ENCODE results near the gene SFTPA1. TPM values are rescaled to one million over a fixed set of nuclear protein-coding genes. Genes with fewer than 3 reads are reported as not detected.
"Not testable (repeated sequence)": the region's sequence is repeated elsewhere in the genome, so short reads cannot be mapped to it uniquely, and the experiment has no call there.

SFTPA1 gene
- polyA plus RNA-seq, 1 of the 3 experiments (the other 2 are of a cell fraction) = not detected

DNA sequence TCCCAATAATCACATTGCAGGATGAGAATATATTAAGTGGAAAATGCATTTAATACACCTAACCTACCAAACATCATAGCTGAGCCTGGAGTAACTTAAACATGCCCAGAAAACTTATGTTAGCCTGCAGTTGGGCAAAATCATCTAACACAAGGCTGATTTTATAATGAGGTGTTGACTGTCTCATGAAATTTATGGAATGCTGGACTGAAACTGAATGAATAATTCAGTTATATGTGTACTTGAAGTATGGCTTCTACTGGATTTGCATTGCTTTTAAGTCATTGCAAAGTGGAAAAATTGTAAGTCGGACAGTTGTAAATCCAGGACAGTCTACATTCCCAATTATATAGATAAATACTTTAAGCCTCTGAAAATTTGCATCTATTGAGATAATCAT lies 5.4 kb downstream of the SFTPA1 start:
- Histone ChIP-seq H3K9me2 (no peaks in the 10 kb centered on the region), H3K4me3 (ENCODE audit: low read depth in 2 of 2, low read length in 1 of 2) (no peak overlapping the region), H2AFZ (ENCODE audit: low read depth) (no peak overlapping the region), H3K9ac (no peak overlapping the region), H3K79me2 (ENCODE audit: insufficient read depth) (no peaks in the 10 kb centered on the region), H3K4me2 (no peak overlapping the region), H3K27me3 (ENCODE audit: insufficient read depth) (peaks cover 4% of the 10 kb centered on the region; the same call in 1 of the 2 replicates), H3K36me3 (replicated peaks in 1 of 2; ENCODE audit: control insufficient read depth in 1 of 2, insufficient read depth in 2 of 2, low read length in 1 of 2) (no peaks in the 10 kb centered on the region), H3F3A (replicated peaks; ENCODE audit: insufficient read depth) (no peaks in the 10 kb centered on the region), H3K4me1 (ENCODE audit: control insufficient read depth in 1 of 2, insufficient read depth in 2 of 2, low read depth in 1 of 2, low read length in 1 of 2) (no peaks in the 10 kb centered on the region), H3K9me3 (no peaks in the 10 kb centered on the region), H4K20me1 (ENCODE audit: insufficient read depth) (no peaks in the 10 kb centered on the region), H3K27ac (ENCODE audit: low read depth in 2 of 2, low read length in 1 of 2) (no peak overlapping the region)
- DNase-seq = no peak
- POLR2A ChIA-PET = no interaction called here
- no peak for TF ChIP-seq NFIC (IDR thresholded peaks at IDR 0.05; ENCODE audit: borderline replicate concordance)
- TF ChIP-seq POLR2AphosphoS5 (IDR thresholded peaks at IDR 0.05; ENCODE audit: low read depth, low read length) = no peak
- TF ChIP-seq RXRA (IDR thresholded peaks at IDR 0.05; ENCODE audit: borderline replicate concordance, low read depth) = no peak
- TF ChIP-seq, protein P1, sequence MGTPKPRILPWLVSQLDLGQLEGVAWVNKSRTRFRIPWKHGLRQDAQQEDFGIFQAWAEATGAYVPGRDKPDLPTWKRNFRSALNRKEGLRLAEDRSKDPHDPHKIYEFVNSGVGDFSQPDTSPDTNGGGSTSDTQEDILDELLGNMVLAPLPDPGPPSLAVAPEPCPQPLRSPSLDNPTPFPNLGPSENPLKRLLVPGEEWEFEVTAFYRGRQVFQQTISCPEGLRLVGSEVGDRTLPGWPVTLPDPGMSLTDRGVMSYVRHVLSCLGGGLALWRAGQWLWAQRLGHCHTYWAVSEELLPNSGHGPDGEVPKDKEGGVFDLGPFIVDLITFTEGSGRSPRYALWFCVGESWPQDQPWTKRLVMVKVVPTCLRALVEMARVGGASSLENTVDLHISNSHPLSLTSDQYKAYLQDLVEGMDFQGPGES (IDR thresholded peaks at IDR 0.05; ENCODE audit: low read depth, low read length) = no peak
- no peak for TF ChIP-seq SMC3 (IDR thresholded peaks at IDR 0.05; ENCODE audit: low read depth, low read length)
- TF ChIP-seq MEF2A (IDR thresholded peaks at IDR 0.05; ENCODE audit: borderline replicate concordance, low read depth) = no peak
- no peak for TF ChIP-seq GATA2 (CRISPR knock-in tag; IDR thresholded peaks at IDR 0.05)
- TF ChIP-seq ELF1 (IDR thresholded peaks at IDR 0.05) = no peak
- TF ChIP-seq, protein P2, sequence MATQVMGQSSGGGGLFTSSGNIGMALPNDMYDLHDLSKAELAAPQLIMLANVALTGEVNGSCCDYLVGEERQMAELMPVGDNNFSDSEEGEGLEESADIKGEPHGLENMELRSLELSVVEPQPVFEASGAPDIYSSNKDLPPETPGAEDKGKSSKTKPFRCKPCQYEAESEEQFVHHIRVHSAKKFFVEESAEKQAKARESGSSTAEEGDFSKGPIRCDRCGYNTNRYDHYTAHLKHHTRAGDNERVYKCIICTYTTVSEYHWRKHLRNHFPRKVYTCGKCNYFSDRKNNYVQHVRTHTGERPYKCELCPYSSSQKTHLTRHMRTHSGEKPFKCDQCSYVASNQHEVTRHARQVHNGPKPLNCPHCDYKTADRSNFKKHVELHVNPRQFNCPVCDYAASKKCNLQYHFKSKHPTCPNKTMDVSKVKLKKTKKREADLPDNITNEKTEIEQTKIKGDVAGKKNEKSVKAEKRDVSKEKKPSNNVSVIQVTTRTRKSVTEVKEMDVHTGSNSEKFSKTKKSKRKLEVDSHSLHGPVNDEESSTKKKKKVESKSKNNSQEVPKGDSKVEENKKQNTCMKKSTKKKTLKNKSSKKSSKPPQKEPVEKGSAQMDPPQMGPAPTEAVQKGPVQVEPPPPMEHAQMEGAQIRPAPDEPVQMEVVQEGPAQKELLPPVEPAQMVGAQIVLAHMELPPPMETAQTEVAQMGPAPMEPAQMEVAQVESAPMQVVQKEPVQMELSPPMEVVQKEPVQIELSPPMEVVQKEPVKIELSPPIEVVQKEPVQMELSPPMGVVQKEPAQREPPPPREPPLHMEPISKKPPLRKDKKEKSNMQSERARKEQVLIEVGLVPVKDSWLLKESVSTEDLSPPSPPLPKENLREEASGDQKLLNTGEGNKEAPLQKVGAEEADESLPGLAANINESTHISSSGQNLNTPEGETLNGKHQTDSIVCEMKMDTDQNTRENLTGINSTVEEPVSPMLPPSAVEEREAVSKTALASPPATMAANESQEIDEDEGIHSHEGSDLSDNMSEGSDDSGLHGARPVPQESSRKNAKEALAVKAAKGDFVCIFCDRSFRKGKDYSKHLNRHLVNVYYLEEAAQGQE (IDR thresholded peaks at IDR 0.05; ENCODE audit: low read depth, low read length) = no peak
- no peak for TF ChIP-seq FOXJ3 (CRISPR knock-in tag; IDR thresholded peaks at IDR 0.05)
- no peak for TF ChIP-seq CHD2 (IDR thresholded peaks at IDR 0.05; ENCODE audit: low read length, partially characterized antibody)
- TF ChIP-seq RCOR1 (IDR thresholded peaks at IDR 0.05; ENCODE audit: low read length) = no peak
- TF ChIP-seq YY1 (IDR thresholded peaks at IDR 0.05; ENCODE audit: low read depth) = no peak
- TF ChIP-seq, protein P3, sequence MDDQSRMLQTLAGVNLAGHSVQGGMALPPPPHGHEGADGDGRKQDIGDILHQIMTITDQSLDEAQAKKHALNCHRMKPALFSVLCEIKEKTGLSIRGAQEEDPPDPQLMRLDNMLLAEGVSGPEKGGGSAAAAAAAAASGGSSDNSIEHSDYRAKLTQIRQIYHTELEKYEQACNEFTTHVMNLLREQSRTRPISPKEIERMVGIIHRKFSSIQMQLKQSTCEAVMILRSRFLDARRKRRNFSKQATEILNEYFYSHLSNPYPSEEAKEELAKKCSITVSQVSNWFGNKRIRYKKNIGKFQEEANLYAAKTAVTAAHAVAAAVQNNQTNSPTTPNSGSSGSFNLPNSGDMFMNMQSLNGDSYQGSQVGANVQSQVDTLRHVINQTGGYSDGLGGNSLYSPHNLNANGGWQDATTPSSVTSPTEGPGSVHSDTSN (IDR thresholded peaks at IDR 0.05) = no peak
- TF ChIP-seq TEAD4 (IDR thresholded peaks at IDR 0.05; ENCODE audit: borderline replicate concordance, insufficient read depth) = no peak
- TF ChIP-seq EZH2phosphoT487 (IDR thresholded peaks at IDR 0.05; ENCODE audit: borderline replicate concordance, low read depth) = no peak
- WGBS (ENCODE audit: low lambda C conversion rate) = 7% methylated on average over 1 of the region's 1 CpG
- CTCF ChIA-PET = no interaction called here

DNA sequence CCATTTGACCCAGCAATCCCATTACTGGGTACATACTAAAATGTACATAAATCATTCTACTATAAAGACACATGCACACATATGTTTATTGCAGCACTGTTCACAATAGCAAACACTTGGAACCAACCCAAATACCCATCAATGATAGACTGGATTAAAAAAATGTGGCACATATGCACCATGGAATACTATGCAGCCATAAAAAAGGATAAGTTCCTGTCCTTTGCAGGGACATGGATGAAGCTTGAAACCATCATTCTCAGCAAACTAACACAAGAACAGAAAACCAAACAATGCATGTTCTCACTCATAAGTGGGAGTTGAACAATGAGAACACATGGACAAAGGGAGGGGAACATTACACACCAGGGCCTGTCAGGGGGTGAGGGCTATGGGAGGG lies 12.9 kb downstream of the SFTPA1 start:
- H3K36me3 ChIP-seq (replicated peaks in 1 of 2; ENCODE audit: control insufficient read depth in 1 of 2, insufficient read depth in 2 of 2, low read length in 1 of 2); CTCF ChIA-PET; H3K27me3 ChIP-seq (ENCODE audit: insufficient read depth); H2AFZ ChIP-seq (ENCODE audit: low read depth); POLR2A ChIA-PET; H3F3A ChIP-seq (replicated peaks; ENCODE audit: insufficient read depth); H3K9me3 ChIP-seq; H3K79me2 ChIP-seq (ENCODE audit: insufficient read depth); H4K20me1 ChIP-seq (ENCODE audit: insufficient read depth); H3K4me1 ChIP-seq (ENCODE audit: control insufficient read depth in 1 of 2, insufficient read depth in 2 of 2, low read depth in 1 of 2, low read length in 1 of 2); H3K4me2 ChIP-seq; H3K9me2 ChIP-seq; H3K27ac ChIP-seq (ENCODE audit: low read depth in 2 of 2, low read length in 1 of 2); DNase-seq; H3K4me3 ChIP-seq (ENCODE audit: low read depth in 2 of 2, low read length in 1 of 2); H3K9ac ChIP-seq: not testable (repeated sequence)

All from SK-N-SH (cell line).